Measurements from ENCODE around the gene GABRR1. TPM values are rescaled to one million over a fixed set of nuclear protein-coding genes. Genes with fewer than 3 reads are reported as not detected.

Gene GABRR1
- total RNA-seq, 1 donor from 2014 or later, result not detected

DNA sequence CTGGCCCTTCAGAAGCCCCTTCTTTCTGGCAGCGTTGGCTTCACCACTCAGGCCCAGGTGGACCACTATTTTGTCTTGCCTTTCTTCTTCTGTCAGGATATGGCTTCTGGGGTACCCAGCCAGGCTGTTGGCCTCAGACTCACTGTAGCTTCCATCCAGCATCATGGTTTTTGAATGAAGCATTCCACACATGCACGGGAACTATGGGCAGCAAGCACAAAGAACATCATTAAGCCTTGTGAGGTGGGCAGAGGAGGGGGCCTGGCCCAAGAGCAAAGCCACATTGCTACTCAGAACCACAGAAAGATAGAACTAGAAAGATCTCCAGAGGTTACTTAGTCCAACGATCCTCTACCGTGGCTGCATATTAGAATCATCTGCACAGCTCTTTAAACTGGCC lies 40.6 kb upstream of the GABRR1 start:
- Mint-ChIP-seq H3K27me3 (ENCODE audit: unreplicated experiment) (peaks cover 18% of the 10 kb centered on the region), H3K9me3 (ENCODE audit: unreplicated experiment) (no peaks in the 10 kb centered on the region), H3K27ac (ENCODE audit: unreplicated experiment) (no peak overlapping the region), H3K4me3 (ENCODE audit: unreplicated experiment) (no peak overlapping the region), H3K4me1 (ENCODE audit: unreplicated experiment) (no peaks in the 10 kb centered on the region), H3K36me3 (ENCODE audit: unreplicated experiment) (no peaks in the 10 kb centered on the region)
- TF ChIP-seq, protein P1, sequence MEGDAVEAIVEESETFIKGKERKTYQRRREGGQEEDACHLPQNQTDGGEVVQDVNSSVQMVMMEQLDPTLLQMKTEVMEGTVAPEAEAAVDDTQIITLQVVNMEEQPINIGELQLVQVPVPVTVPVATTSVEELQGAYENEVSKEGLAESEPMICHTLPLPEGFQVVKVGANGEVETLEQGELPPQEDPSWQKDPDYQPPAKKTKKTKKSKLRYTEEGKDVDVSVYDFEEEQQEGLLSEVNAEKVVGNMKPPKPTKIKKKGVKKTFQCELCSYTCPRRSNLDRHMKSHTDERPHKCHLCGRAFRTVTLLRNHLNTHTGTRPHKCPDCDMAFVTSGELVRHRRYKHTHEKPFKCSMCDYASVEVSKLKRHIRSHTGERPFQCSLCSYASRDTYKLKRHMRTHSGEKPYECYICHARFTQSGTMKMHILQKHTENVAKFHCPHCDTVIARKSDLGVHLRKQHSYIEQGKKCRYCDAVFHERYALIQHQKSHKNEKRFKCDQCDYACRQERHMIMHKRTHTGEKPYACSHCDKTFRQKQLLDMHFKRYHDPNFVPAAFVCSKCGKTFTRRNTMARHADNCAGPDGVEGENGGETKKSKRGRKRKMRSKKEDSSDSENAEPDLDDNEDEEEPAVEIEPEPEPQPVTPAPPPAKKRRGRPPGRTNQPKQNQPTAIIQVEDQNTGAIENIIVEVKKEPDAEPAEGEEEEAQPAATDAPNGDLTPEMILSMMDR (IDR thresholded peaks at IDR 0.05), result no peak
- peak; percentile 49 for DNase-seq (ENCODE audit: extremely low spot score, unreplicated experiment)

DNA sequence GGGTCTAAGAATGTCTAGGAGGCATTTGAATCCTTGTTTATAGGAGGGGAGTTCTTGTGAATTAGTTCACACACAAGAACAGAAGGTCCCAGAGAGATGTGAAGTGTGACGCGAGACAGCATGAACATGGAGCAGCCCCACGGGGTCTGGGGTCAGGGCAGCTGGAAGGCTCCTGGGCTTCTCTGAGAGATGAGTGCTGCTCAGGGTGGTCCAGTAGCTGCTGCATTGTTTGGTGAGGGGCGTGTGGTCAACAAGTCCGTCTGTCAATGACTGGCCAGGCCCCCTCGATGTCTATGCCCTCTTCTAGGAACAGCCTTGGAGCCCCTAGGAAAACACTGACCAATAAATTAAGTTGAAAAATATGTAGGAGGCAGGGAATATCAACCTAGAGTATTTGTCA lies 40.2 kb upstream of the GABRR1 start:
- Mint-ChIP-seq H3K4me1 (ENCODE audit: unreplicated experiment) (no peaks in the 10 kb centered on the region), H3K27ac (ENCODE audit: unreplicated experiment) (no peak overlapping the region), H3K36me3 (ENCODE audit: unreplicated experiment) (no peaks in the 10 kb centered on the region), H3K9me3 (ENCODE audit: unreplicated experiment) (no peaks in the 10 kb centered on the region), H3K27me3 (ENCODE audit: unreplicated experiment) (peaks cover 18% of the 10 kb centered on the region), H3K4me3 (ENCODE audit: unreplicated experiment) (no peak overlapping the region)
- TF ChIP-seq, protein P1 (IDR thresholded peaks at IDR 0.05), result no peak
- DNase-seq (ENCODE audit: extremely low spot score, unreplicated experiment), result peak; percentile 70

DNA sequence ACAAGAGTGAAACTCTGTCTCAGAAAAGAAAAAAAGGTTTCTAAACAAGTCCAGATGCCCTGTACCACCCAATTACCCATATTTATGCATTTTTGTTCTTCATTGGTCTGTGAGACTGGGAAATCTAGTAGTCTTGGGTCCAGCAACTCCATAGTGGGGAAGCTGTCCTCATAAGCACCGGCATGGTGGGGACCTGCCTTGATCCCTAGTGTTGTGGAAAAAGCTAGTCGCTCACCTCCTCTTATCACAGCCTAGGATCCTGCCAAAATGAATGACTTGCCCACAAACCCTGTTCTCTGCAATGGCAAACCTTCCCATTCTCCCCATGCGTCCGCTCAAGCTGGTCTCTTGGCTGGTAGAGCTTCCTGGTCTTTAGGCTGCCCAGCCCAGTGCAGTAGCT lies 38.3 kb upstream of the GABRR1 start:
- TF ChIP-seq, protein P1 (IDR thresholded peaks at IDR 0.05), result no peak
- Mint-ChIP-seq H3K27ac (ENCODE audit: unreplicated experiment) (no peak overlapping the region), H3K27me3 (ENCODE audit: unreplicated experiment) (peaks cover 20% of the 10 kb centered on the region), H3K4me3 (ENCODE audit: unreplicated experiment) (no peak overlapping the region), H3K36me3 (ENCODE audit: unreplicated experiment) (no peaks in the 10 kb centered on the region), H3K9me3 (ENCODE audit: unreplicated experiment) (no peaks in the 10 kb centered on the region), H3K4me1 (ENCODE audit: unreplicated experiment) (no peaks in the 10 kb centered on the region)
- DNase-seq (ENCODE audit: extremely low spot score, unreplicated experiment), result no peak

DNA sequence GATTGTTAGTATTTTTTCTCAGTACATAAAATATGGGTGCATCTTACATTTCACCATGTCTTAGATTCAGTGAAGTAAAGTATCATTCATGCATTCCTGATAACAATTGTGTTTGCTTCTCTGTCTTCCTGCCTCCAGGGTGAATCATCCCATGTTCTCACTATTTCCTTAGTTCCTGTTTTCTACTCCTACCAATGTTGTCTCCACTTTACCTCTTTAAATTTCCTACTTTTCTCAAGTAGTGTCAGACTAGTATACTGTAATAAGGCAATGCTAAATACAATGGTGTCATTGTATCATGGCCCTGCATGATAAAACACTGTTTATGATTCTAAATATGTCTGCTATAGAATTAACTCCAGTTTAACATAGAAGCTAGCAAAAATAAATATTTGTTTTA lies 37.4 kb upstream of the GABRR1 start:
- no peaks in the 10 kb centered on the region for H3K4me1 Mint-ChIP-seq (ENCODE audit: unreplicated experiment)
- H3K27ac Mint-ChIP-seq (ENCODE audit: unreplicated experiment), result no peak overlapping the region
- no peaks in the 10 kb centered on the region for H3K36me3 Mint-ChIP-seq (ENCODE audit: unreplicated experiment)
- H3K27me3 Mint-ChIP-seq (ENCODE audit: unreplicated experiment), result peaks cover 23% of the 10 kb centered on the region
- TF ChIP-seq, protein P1 (IDR thresholded peaks at IDR 0.05), result no peak
- H3K4me3 Mint-ChIP-seq (ENCODE audit: unreplicated experiment), result no peak overlapping the region
- H3K9me3 Mint-ChIP-seq (ENCODE audit: unreplicated experiment), result no peaks in the 10 kb centered on the region
- DNase-seq (ENCODE audit: extremely low spot score, unreplicated experiment), result no peak

DNA sequence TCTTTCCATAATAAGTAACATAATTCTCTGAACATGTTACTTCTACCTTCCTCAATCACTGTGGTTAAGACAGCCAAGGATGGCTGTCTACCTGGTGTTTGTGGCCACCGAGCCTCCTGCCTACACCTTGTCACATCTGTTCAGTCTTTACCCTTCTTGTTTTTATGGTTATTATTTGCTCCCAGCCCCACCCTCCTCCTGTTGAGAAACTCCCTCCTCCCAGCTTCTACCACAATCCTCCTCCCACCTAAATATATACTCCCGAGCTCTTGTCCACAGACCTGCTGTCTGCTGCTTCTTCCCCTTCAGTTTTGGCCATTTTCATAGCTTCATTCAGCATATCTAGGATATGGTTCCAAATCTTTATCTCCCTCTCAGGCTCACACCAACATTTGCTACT lies 35.7 kb upstream of the GABRR1 start:
- H3K27ac Mint-ChIP-seq (ENCODE audit: unreplicated experiment), result no peak overlapping the region
- no peak overlapping the region for H3K4me3 Mint-ChIP-seq (ENCODE audit: unreplicated experiment)
- TF ChIP-seq, protein P1 (IDR thresholded peaks at IDR 0.05), result no peak
- no peaks in the 10 kb centered on the region for H3K9me3 Mint-ChIP-seq (ENCODE audit: unreplicated experiment)
- peaks cover 26% of the 10 kb centered on the region for H3K27me3 Mint-ChIP-seq (ENCODE audit: unreplicated experiment)
- H3K36me3 Mint-ChIP-seq (ENCODE audit: unreplicated experiment), result no peaks in the 10 kb centered on the region
- DNase-seq (ENCODE audit: extremely low spot score, unreplicated experiment), result no peak
- no peaks in the 10 kb centered on the region for H3K4me1 Mint-ChIP-seq (ENCODE audit: unreplicated experiment)

Measured in osteocyte (in vitro differentiated cells).